ENCODE data around the gene AUH.

AUH gene

DNA sequence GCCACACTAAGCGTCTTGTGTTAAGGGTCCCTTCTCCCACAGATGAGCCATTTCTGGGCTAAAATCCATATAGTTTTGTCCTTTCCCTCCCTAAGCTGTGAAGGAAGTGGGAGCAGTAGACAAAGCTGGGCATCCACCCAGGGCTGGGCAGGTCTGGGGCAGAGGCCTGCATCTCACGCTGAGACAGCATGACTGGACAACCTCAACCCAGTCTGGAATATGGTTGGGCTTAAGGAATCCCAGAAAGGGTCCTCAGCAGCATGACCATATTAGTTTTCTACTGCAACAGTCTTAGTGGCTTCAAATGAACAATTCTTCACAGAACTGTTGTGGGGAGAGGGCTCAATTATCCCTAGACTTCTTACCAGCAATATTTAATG is 173.8 kb downstream of the AUH start:
- DNase-seq (ENCODE audit: low spot score): peak; percentile 89

DNA sequence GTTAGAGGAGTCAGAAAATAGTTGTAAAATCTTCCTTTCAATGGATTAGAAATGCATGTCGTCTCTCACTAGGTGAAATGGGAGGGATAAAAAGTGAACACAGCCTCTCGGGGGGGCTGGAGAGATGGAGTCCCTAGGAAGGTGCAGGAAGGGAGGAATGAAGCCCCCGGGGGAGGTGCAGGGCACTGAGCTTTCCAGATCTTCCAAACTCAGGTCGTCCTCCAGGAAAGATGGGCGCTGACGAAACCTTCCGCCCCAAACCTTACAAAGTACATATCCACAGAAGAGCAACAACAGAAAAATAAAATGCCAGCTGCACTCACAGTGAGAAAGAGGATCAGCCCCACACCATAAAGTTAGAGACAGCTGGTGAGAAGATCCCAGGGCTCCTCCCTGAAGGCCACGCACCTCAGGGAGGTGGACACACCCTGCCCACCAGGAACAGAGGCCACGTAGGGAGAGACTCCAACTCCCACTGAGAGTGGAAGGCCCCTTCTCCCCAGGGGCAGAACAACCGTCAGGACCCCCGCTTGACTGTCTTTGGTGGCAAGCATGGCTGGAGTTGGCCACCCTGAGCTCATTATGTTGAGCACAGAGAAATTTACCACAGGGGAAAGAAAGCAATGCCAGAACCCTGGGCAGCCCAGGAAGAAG is 174.3 kb downstream of the AUH start:
- DNase-seq (ENCODE audit: low spot score): no peak

DNA sequence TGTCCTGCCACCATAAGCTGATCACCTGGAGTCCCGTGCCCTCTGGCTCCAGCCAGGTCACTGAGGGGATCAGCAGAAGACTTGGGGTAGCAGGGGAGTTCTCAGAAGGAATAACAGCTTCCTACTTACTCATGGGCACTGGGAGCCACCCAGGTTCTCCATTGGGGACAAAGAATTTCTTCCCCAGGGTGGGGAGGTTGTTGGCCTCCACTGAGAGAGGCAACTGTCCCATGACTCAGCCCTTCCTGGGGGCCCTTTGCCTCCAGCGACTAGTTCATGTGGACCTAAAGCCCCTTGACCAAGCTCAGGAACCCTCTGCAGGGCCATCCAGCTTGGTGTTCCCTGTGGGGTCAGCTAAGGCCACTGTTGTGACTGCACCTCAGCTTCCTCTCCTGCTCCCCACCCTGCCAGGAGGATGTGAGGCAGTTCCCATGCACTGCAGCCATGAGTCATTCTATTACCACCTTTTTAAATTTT is 175.0 kb downstream of the AUH start:
- no peak for DNase-seq (ENCODE audit: low spot score)

DNA sequence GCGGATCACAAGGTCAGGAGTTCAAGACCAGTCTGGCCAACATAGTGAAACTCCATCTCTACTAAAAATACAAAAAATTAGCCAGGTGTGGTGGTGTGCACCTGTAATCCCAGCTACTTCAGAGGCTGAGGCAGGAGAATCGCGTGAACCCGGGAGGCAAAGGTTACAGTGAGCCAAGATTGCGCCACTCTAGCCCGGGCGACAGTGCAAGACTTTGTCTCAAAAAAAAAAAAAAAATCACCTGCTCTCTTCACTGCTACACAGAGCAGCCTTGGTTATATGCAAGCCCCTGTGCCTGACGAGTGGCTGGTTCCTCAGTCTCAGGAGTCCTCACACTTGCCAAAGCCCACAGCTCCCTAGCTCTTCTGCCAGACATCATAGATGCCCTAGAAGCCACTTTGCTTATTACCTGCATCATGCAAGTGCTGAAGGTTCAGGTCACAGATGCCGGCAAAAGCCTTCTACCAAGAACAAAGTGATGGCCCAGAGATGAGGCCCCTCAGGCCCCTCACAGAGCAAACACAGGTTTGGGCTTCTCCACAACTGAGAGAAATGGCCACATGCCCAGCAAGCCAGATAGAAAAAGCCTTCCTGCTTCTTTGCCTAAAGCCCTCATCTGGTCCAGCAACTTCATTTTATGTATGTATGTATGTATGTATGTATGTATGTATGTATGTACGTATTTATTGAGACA is 176.4 kb downstream of the AUH start:
- no peak for DNase-seq (ENCODE audit: low spot score)

DNA sequence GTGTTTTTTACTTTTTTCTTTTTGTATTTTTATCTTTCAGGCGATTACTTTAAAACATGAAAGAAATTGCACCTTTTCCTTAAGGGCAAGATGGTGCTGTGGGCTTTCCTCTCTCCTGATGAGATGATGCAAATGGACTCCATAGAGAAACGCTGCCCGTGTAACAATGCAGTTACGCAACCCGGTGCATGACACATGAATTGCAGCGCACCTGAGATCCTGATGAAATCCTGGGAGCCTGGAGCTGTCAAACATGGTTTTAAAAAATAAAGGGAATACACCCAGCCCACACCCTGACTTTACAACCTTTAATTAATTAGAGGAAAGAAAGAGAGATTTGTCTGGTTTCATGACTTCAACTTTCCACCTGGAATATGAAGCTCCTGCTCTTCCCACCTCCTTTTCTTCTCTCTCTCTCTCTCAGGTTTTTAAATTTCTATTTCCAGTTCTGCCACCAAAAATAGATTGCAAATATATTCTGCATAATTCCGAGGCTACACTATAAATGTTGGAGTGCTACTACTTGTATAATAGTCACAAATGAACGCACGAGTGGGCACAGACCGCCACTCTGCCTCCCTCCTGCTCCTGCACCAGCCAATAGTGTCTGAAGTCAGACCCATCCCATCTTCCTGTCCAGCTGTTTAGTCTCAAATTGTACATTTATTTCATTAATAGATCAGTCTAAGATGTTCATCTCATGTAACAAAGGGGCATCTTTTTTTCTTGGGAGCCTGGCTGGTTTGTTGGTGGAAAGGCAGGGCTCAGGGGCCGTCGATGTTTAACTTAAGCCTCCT is 179.1 kb downstream of the AUH start:
- DNase-seq (ENCODE audit: low spot score): no peak

DNA sequence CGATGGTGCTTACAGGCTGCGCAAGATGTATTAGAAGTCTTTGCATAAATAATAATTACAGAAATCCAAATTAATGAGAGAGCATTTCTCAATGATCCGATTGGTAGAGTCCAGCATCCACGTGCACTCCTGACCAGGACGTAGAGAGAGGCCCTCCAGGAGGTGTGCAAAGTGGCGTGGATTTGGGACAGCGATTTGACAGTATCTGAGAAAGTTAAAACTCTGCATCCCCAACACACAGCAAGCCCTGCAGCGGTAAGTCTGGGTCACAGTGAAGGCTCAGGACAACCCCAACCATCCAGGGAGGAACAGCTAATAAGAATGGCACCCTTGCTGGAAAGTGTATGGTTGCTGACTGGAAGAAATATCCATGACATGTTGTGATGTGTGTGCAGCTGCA is 180.2 kb downstream of the AUH start:
- DNase-seq (ENCODE audit: low spot score): no peak

DNA sequence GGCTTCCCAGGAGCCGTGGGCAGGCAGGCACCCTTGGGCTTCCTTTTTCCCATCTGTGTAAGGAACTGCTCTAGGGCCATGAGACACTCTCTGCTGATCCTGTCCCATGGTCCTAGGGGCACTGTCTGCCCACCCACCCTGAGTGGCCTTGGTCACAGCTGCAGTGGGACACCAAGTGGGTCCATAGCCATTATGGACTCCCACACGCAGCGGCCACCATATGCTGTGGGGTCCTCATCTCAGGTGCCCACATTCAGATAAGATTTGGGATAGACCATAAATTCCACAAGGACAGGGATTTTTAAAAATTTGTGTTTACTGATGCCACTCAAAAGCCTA is 180.8 kb downstream of the AUH start:
- DNase-seq (ENCODE audit: low spot score): no peak

DNA sequence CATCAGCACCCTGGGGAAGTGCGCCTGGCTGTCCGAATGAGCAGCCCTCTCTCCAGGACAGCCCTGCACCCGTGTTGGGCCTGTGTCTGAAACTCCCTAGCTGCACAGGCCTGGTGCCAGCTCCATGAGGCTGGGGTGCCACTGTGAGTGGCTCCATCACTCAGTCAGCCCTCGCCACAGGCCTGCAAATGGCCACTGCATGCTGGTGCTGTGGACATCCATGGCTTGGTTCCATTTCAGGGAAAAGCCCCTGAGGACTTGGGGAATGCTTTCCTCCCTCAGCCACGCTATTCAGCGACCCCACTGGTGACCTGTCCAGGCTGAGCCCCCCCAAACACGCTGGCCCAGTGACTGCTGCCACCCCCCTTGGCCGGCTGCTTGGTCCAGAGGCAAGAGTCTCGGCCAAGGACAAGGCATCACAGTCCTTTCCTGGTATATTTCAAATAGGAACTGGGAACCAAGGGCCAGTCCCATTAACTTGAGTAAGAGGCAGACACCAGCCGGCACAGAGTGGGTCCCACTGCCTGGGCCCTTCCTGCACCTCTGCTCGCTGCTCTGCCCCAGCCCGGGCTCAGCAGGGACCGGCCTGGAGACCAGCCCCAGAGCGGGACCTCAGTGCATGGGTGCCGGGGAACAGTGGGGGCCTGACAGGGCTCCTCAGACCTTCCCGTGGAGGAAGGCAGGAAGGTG is 181.3 kb downstream of the AUH start:
- no peak for DNase-seq (ENCODE audit: low spot score)

DNA sequence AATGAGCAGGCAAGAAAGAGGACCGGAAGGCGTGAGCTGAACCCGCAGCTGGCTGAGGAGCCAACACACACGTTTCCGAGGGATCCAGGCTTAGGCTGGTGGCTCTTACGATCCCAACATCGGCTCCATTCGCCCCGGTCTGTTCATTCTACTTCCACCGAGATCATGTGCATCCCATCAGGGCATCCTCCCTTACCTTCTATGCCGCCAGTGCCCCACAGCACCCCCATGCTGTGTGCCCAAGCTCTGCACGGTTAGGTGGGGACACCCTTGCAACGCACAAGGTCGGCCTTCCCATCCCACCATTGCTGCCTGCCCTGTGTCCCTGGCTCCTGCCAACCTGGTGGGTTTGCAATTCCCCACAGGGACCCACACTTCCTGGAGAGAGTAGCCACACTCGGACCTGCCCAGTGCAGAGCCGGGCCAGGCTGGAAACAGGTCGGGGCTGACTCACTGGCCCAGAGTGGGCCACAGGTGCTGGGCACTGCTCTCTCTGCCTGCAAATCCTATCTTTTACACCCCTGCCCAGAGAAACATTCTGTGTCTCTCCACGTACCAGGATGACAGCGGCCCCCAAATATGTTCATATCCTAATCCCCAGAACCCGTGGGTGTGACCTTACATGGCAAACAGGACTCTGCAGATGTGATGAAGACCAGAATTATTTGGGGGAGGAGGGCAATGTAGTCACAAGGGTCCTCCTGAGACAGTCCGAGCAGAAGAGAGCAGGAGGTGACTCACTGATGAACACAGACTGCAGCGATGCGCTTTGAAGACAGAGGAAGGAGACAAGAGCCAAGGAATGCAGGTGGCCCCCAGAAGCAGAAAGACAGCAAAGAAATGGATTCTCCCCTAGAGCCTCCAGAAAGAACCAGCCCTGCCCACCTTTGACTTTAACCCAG is 182.2 kb downstream of the AUH start:
- DNase-seq (ENCODE audit: low spot score): peak; percentile 42

DNA sequence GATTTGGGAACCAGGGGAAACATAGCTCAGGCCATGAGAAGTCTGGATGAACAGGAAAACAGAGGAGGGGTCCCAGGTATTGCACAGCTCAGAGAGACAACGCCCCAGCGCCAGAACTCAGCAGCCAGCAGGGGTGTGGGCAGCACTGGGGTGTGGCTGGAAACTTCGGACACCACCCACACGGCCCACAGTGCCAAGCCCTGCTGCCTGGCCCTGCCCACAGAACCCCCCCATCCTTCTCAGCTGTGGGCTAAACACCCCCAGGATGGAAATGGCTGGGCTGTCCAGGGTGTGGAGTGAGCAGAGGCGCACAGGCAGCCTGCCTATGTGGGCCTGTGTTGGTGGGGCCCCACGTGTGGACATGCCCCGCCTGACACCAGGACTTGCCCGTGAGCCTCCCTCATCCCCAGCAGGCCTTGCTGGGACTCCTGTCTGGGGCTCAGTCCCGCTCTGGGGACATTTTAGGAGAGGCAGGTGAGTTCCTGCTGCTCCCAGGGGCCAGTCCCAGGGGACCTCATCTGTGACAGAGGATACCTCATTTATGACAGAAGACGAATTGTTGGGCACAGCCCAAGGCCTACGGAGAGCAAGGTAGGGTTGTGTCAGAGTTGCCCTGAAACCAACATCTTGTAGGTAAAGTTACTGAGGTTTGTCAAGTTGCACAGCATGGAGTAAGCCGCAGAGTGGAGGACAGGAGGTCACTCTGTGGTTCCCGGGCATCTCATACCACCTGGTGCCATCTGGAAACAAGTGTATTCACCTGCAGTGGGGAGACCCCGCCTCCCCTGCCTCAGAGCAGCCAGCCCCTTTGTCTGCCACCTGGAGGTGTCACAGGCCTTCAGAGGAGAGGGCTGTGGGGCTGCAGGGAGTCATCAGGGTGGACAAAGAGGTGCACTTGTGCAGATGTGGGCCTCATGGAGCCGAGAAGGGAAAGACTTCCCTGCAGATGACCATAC is 183.2 kb downstream of the AUH start:
- DNase-seq (ENCODE audit: low spot score): peak; percentile 3

DNA sequence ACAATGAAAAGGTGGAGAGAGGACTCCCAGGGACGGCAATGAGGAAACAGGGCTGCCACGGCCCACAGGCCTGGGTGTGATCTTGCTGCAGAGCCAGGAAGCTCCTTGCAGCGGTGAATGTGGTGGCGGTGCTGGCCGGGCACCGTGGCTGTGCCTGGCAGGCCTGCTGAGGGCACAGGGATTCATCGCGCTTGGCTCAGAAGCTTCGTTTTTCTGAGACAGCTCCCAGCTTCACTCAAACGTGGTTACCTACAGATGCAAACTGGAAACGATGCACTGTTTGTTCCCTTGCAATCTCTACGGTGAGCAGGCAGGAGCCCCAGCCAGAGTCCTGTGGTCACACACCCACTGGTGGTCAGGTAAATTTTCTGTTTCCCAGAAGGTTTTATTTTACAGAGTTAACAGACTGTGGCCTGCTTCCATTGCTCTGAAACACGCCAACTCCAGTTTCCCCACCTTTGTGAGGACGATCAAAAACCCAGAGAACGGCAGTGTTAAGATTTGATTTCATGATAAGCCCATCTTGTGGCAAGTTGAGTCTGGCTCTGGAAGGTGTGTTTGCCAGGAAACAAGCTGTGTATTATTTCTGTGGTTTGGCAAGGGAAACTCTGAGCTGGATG is 183.9 kb downstream of the AUH start:
- DNase-seq (ENCODE audit: low spot score): peak; percentile 30

DNA sequence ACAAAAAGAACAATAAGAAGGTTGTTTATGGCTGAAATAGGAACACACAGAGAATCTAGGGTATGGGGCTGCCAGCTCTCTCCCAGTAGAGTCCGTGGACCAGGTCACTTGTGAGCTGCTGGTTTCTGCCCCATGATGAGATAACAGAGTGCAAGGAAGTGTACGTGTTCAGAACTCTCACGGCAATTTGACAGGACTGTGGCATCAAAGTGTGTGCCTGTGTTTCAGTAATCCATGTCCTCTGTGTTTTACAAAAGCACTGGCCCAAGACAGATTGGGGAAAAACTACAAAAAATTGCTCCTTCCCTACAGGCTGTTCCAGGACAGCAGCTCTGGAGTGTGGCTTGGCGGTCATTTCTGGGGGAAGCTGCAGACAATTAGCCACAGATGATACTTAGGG is 184.6 kb downstream of the AUH start:
- DNase-seq (ENCODE audit: low spot score): no peak

DNA sequence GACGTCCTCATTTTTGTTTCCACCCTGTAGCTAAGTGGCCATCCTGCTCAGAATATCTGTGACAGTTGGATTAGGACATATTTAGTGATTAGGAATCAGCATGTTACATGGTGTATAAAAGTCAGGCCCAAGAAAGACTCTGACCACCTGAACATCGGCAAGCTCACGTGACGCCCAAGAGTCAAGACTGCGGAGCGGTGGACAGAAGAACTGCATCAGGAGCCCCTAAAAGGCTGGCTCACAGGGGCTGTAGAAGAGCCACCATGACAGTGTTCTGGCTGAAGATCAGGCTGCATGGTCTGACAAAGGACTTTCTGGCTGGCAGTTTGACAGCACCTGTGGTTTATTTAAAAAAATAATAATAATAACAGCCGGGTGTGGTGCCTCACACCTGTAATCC is 185.3 kb downstream of the AUH start:
- DNase-seq (ENCODE audit: low spot score): no peak

DNA sequence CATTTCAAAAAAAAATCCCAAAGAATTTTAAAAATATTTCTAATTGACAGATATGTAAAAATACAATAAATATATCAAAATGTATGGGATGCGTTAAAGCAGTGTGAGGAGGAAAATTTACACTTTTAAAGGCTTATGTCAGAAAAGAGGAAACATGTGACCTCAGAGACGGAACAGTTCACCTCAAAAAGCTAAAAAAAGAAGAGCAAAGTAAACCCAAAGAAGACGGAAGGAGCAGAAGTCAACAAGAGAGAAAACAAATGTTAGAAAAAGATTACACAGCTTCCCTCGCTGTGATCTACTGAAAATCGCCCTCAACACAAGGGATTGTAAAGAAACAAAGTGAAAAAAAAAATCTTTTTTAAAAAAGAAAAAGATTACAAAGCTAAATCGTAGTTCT is 186.9 kb downstream of the AUH start:
- no peak for DNase-seq (ENCODE audit: low spot score)

DNA sequence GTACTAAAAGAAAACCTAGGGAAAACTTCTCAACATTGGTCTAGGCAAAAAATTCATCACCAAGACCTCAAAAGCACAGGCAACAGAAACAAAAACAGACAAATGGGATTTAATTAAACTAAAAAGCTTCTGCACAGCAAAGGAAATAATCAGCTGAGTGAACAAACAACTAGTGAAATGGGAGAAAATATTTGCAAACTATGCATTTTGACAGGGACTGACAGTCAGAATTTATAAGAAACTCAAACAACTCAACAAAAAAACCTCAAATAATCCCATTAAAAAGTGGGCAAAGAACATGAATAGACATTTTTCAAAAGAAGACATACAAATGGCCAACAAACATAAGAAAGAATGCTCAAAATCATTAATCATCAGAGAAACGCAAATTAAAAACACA is 189.4 kb downstream of the AUH start:
- no peak for DNase-seq (ENCODE audit: low spot score)

DNA sequence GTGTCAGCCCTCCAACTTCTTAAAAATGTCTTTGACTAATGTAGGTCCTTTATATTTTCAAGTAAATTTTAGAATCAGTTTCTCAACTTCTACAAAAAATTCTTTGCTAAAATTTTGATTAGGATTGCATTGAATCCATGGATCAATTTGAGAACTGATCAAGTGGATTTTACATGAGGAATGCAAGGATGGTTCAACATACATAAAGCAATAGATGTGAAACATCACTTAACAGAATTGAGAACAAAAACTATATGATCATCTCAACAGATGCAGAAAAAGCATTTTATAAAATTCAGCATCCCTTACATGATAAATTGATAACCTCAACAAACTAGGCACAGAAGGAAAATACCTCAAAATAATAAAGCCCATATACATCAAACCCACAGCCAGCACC is 190.8 kb downstream of the AUH start:
- DNase-seq (ENCODE audit: low spot score): no peak

DNA sequence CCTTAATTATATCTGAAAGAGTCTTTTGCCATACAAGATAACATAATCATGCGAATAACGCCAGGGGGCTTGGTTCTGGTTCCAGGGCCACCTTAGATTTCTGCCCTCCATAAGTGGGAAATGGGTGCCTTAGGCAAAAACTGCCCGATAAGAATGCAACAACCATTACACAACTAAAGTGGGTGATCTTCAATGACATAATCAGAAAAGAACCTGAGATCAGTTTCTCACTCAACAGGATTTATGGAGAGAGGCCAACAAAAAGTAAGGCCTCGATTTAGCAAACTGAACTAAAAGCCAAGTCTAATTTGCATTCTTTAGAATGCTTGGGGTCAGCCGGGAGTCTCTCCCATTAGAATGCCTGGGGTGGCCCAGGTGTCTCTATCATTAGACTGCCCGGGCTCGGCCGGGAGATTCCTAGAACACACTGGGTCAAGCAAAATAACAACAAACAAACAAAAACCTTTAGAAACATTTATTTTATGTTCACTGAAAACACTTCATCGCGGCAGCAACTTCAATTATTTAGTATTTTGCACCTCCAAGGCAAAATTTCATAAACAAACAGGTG is 194.8 kb downstream of the AUH start:
- DNase-seq (ENCODE audit: low spot score): no peak

DNA sequence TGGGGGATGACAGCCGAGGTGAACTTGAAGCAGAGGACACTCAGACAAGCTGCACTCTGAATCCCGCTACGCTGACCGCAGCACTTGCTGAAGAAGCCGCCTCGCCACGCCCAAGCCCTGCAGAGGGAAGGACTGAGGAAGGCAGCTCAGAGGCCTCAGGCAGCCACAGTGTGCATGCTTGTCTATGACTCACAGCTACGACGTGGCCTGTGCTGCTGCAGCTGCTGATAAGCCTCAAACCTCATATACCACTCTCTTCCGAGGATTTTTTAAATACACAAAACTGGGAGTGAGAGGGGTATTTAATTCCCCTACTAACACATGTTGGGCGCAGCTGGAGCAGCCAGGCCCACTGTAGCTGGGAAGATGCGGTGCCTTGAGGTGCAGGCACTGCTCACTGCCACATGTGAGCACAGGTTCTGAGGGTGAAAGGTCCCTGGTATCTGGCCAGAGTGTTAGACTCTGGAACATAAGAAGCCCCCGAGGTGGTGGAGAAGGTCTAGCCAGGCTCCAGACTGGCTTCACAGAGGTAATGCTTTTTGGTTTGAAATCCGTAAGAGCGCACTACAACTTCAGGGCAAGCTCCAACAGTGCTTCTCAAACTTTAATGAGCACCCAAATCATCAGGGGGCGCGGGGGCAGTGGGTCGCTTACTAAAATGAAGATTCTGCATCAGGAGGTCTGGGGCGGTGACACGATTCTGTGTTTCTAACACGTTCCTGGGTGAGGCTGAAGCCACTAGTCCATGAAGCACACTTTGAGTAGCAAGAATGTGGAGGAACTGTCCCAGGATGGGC is 196.8 kb downstream of the AUH start:
- DNase-seq (ENCODE audit: low spot score): peak; percentile 96
